Measurements from ENCODE around the gene RAB35. TPM values are rescaled to one million over a fixed set of nuclear protein-coding genes. Genes with fewer than 3 reads are reported as not detected.

RAB35 gene
- total and polyA plus RNA-seq, 9 of the 15 experiments (the other 6 are each of a cell fraction or from before 2014, with no cell fraction given) = 0.65 to 76.3 (median 38.9) TPM

DNA sequence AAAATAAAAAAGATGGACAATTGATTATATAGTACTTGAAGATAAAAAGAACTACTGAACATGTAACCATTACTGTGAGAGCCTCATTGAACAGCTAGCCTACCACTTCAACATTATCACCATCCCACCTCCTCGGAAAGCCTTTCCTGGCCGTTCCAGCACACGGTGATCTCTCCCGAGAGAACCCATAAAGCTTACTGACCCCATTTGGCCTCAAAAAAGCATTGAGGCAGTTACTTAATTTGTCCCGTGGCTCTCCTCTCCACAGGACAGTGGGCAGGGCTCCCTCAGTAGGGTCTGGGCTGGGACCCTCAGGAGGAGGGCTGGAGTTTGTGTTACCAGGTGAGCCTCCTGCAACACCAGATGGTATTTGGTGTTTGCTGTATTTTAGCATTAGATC is 55.8 kb downstream of the RAB35 start:
- peaks cover 48 to 70% of the 10 kb centered on the region in 2 experiments for H3K27me3 ChIP-seq (ENCODE audit: control insufficient read depth in 2 of 2, insufficient read depth in 2 of 2, low read length in 2 of 2)
- H3K36me3 ChIP-seq (ENCODE audit: control insufficient read depth, insufficient read depth, low read length) = no peaks in the 10 kb centered on the region
- H3K4me1 ChIP-seq (replicated peaks in 1 of 2; ENCODE audit: control insufficient read depth in 2 of 2, insufficient read depth in 2 of 2, low read length in 2 of 2) = peaks cover 0 to 3% of the 10 kb centered on the region in 2 experiments; a peak in 1 of 5 replicates
- H3K27ac ChIP-seq (ENCODE audit: extremely low read depth, low read depth, low read length) = no peak overlapping the region
- no peak overlapping the region for H2AFZ ChIP-seq (ENCODE audit: low read depth, low read length)
- in situ Hi-C loops (cut with MboI) = no loop called here
- no peaks in the 10 kb centered on the region; the same call in 1 of the 2 replicates for H4K20me1 ChIP-seq (replicated peaks; ENCODE audit: control insufficient read depth, insufficient read depth, low read length)
- WGBS (ENCODE audit: insufficient coverage, low coverage, missing lambda C conversion rate) = 5% methylated on average over 5 of the region's 5 CpGs
- intact Hi-C loops (cut with micrococcal nuclease) = no loop called here
- H3K9me1 ChIP-seq (ENCODE audit: control insufficient read depth, insufficient read depth, low read length) = peaks cover 3% of the 10 kb centered on the region
- ATAC-seq = no peak
- H3K79me2 ChIP-seq (ENCODE audit: control insufficient read depth, insufficient read depth, low read length) = no peaks in the 10 kb centered on the region
- ChIA-PET CTCF (ENCODE audit: low intra/inter-chr PET ratio) (no interaction called here), POLR2A (no interaction called here)
- DNase-seq (ENCODE audit: extremely low read depth in 1 of 4, low spot score in 3 of 4) = no peak
- no peak for FAIRE-seq
- H3K9me3 ChIP-seq (replicated peaks; ENCODE audit: control insufficient read depth, insufficient read depth, low read depth, low read length) = no peaks in the 10 kb centered on the region
- no peak overlapping the region for H3K9ac ChIP-seq (ENCODE audit: insufficient read depth in 1 of 2, low read depth in 2 of 2, low read length in 2 of 2)
- H3K4me3 ChIP-seq = no peak overlapping the region
- no peak overlapping the region for H3K4me2 ChIP-seq (ENCODE audit: insufficient read depth, low read length)
- TF ChIP-seq, protein P1, sequence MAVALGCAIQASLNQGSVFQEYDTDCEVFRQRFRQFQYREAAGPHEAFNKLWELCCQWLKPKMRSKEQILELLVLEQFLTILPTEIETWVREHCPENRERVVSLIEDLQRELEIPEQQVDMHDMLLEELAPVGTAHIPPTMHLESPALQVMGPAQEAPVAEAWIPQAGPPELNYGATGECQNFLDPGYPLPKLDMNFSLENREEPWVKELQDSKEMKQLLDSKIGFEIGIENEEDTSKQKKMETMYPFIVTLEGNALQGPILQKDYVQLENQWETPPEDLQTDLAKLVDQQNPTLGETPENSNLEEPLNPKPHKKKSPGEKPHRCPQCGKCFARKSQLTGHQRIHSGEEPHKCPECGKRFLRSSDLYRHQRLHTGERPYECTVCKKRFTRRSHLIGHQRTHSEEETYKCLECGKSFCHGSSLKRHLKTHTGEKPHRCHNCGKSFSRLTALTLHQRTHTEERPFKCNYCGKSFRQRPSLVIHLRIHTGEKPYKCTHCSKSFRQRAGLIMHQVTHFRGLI (CRISPR knock-in tag; IDR thresholded peaks at IDR 0.05) = no peak
- no peak for TF ChIP-seq ZNF324 (CRISPR knock-in tag; IDR thresholded peaks at IDR 0.05)
- BruUV-seq (replicated peaks) = no TSS peak

GRCh38 chr12:120060196-120060595 is 56.4 kb downstream of the RAB35 start:
- Histone ChIP-seq H3K27me3 (ENCODE audit: control insufficient read depth in 2 of 2, insufficient read depth in 2 of 2, low read length in 2 of 2) (peaks cover 50 to 65% of the 10 kb centered on the region in 2 experiments), H3K9me3 (replicated peaks; ENCODE audit: control insufficient read depth, insufficient read depth, low read depth, low read length) (no peaks in the 10 kb centered on the region), H3K79me2 (ENCODE audit: control insufficient read depth, insufficient read depth, low read length) (no peaks in the 10 kb centered on the region), H3K4me2 (ENCODE audit: insufficient read depth, low read length) (no peak overlapping the region), H3K9me1 (ENCODE audit: control insufficient read depth, insufficient read depth, low read length) (peaks cover 3% of the 10 kb centered on the region), H3K27ac (ENCODE audit: extremely low read depth, low read depth, low read length) (no peak overlapping the region), H3K4me1 (replicated peaks in 1 of 2; ENCODE audit: control insufficient read depth in 2 of 2, insufficient read depth in 2 of 2, low read length in 2 of 2) (peaks cover 0 to 3% of the 10 kb centered on the region in 2 experiments; a peak in 1 of 5 replicates), H3K9ac (ENCODE audit: insufficient read depth in 1 of 2, low read depth in 2 of 2, low read length in 2 of 2) (no peak overlapping the region), H3K36me3 (ENCODE audit: control insufficient read depth, insufficient read depth, low read length) (no peaks in the 10 kb centered on the region), H4K20me1 (replicated peaks; ENCODE audit: control insufficient read depth, insufficient read depth, low read length) (no peaks in the 10 kb centered on the region; the same call in 1 of the 2 replicates), H2AFZ (ENCODE audit: low read depth, low read length) (no peak overlapping the region), H3K4me3 (no peak overlapping the region)
- DNase-seq (ENCODE audit: extremely low read depth in 1 of 4, low spot score in 3 of 4) (no peak), ATAC-seq (no peak), FAIRE-seq (no peak)
- TF ChIP-seq E2F1 (CRISPR knock-in tag; IDR thresholded peaks at IDR 0.05) (no peak), ZNF23 (CRISPR knock-in tag; IDR thresholded peaks at IDR 0.05) (no peak), DIDO1 (tag; IDR thresholded peaks at IDR 0.05; ENCODE audit: low read depth) (no peak), HDAC6 (IDR thresholded peaks at IDR 0.05; ENCODE audit: low read depth, low read length) (no peak), NFIX (CRISPR knock-in tag; IDR thresholded peaks at IDR 0.05; ENCODE audit: low read depth) (no peak), CHD2 (IDR thresholded peaks at IDR 0.05; ENCODE audit: low read depth, low read length) (no peak)
- ChIA-PET CTCF (ENCODE audit: low intra/inter-chr PET ratio) (no interaction called here), POLR2A (interaction anchor here (1.1 kb wide), 1 partner anchor 13 kb away, joined by 3 read pairs; no protein-coding TSS in a partner anchor)
- in situ Hi-C loops (cut with MboI) = no loop called here
- intact Hi-C loops (cut with micrococcal nuclease) = no loop called here
- no TSS peak for BruUV-seq (replicated peaks)
- 0% methylated on average over 1 of the region's 1 CpG for WGBS (ENCODE audit: insufficient coverage, low coverage, missing lambda C conversion rate)
